HG03159 (cell line): ENCODE results near the gene TRAF1.

Experiments used
- ATAC-seq: cut with Tn5 transposase; IDR thresholded peaks from one replicate; pipeline ENCODE4 v1.9.1; 2021; ENCODE audit warnings: mild to moderate bottlenecking, moderate library complexity; ENCODE audit not compliant: unreplicated experiment

TRAF1 gene

GRCh38 chr9:120941046-120941770 lies 14.6 kb upstream of the TRAF1 start:
- no peak for ATAC-seq

GRCh38 chr9:120940573-120940972 lies 14.0 kb upstream of the TRAF1 start:
- no peak for ATAC-seq

- no peak for ATAC-seq
Observed at GRCh38 chr9:120938851-120939250, 12.3 kb upstream of the TRAF1 start.

- no peak for ATAC-seq
Observed at GRCh38 chr9:120937596-120937995, 11.0 kb upstream of the TRAF1 start.

GRCh38 chr9:120937127-120937526 lies 10.5 kb upstream of the TRAF1 start:
- ATAC-seq, result no peak

- ATAC-seq, result no peak
Observed at GRCh38 chr9:120936764-120937122, 10.1 kb upstream of the TRAF1 start.

- no peak for ATAC-seq
Observed at GRCh38 chr9:120936011-120936763, 9.6 kb upstream of the TRAF1 start.

GRCh38 chr9:120935383-120935857 lies 8.8 kb upstream of the TRAF1 start:
- ATAC-seq, result no peak

GRCh38 chr9:120934281-120934680 lies 7.7 kb upstream of the TRAF1 start:
- ATAC-seq, result no peak

- no peak for ATAC-seq
Observed at GRCh38 chr9:120933310-120934055, 6.9 kb upstream of the TRAF1 start.

GRCh38 chr9:120932086-120932823 lies 5.7 kb upstream of the TRAF1 start:
- peak; percentile 1 for ATAC-seq

GRCh38 chr9:120931231-120932085 lies 4.9 kb upstream of the TRAF1 start:
- ATAC-seq, result peak; percentile 51

GRCh38 chr9:120929229-120929791 lies 2.7 kb upstream of the TRAF1 start:
- no peak for ATAC-seq

- peak; percentile 26 for ATAC-seq
Observed at GRCh38 chr9:120928483-120929228, 2.1 kb upstream of the TRAF1 start.

GRCh38 chr9:120928015-120928482 lies 1.5 kb upstream of the TRAF1 start:
- peak; percentile 0 for ATAC-seq

- ATAC-seq, result no peak
Observed at GRCh38 chr9:120927269-120928014, 846 bp upstream of the TRAF1 start.

- ATAC-seq, result no peak
Observed at GRCh38 chr9:120925535-120926396, 830 bp downstream of the TRAF1 start.
